Subcutaneous adipose tissue (tissue), 4 donors: ENCODE results near the gene DCUN1D2. TPM values are rescaled to one million over a fixed set of nuclear protein-coding genes. Genes with fewer than 3 reads are reported as not detected.

Source experiments
- CTCF ChIP-seq: fragments of 450-650 bp; IDR thresholded peaks from one replicate; pipeline ENCODE4 v1.5.1; 2016; ENCODE audit warnings: low read depth, mild to moderate bottlenecking, control low read depth, antibody characterized with exemption, moderate library complexity
- total RNA-seq, 4 donors: library from RNA; depleted of rRNA; stranded (reverse); fragments of >200 nt; gene quantifications; one replicate each; pipeline ENCODE4 v1.1.0, GENCODE V29; 2016

Gene DCUN1D2
- total RNA-seq, 4 donors from 2014 or later, result 15.1 to 22.2 (median 18.8) TPM

- no peak for TF ChIP-seq CTCF
Observed at GRCh38 chr13:113495494-113496210, 5.1 kb upstream of the DCUN1D2 start.

GRCh38 chr13:113493315-113493951, 2.9 kb upstream of the DCUN1D2 start:
- TF ChIP-seq CTCF, result no peak

- no peak for TF ChIP-seq CTCF
Observed at GRCh38 chr13:113491982-113492381, 1.5 kb upstream of the DCUN1D2 start.

GRCh38 chr13:113491418-113491883, 940 bp upstream of the DCUN1D2 start:
- no peak for TF ChIP-seq CTCF

- TF ChIP-seq CTCF, result no peak
Observed at GRCh38 chr13:113489549-113490495, 689 bp downstream of the DCUN1D2 start.

GRCh38 chr13:113489171-113489548, 1.4 kb downstream of the DCUN1D2 start:
- no peak for TF ChIP-seq CTCF

GRCh38 chr13:113488283-113488682, 2.2 kb downstream of the DCUN1D2 start:
- TF ChIP-seq CTCF, result no peak
